Measurements from ENCODE around the gene TAAR1. TPM values are rescaled to one million over a fixed set of nuclear protein-coding genes. Genes with fewer than 3 reads are reported as not detected.

The TAAR1 gene
- total RNA-seq, 2 experiments from 2014 or later: not detected

Other genes starting within 250 kb of the TAAR1 start
- 1 to 10 TPM; 4.3 to 5.9 TPM for gene STX7, start 146.1 kb downstream of the TAAR1 start, total RNA-seq
- not detected for gene TAAR9, start 120.9 kb downstream of the TAAR1 start, total RNA-seq
- gene TAAR8, start 106.5 kb downstream of the TAAR1 start, total RNA-seq: not detected
- not detected for gene TAAR6, start 88.9 kb downstream of the TAAR1 start, total RNA-seq
- gene TAAR5, start 69.4 kb downstream of the TAAR1 start, total RNA-seq: not detected
- gene TAAR2, start 34.9 kb downstream of the TAAR1 start, total RNA-seq: not detected
- gene VNN1, start 54.9 kb upstream of the TAAR1 start, total RNA-seq: not detected
- 1 to 10 TPM; 6.5 to 7.0 TPM for gene VNN2, start 98.7 kb upstream of the TAAR1 start, total RNA-seq
- 1 to 10 TPM; 8.5 to 9.0 TPM for gene SLC18B1, start 139.5 kb upstream of the TAAR1 start, total RNA-seq
- 1,000 to 10,000 TPM; 2,765 to 2,889 TPM for gene RPS12, start 155.4 kb upstream of the TAAR1 start, total RNA-seq

Data from CD4-positive, alpha-beta T cell (primary cell).